NT2/D1 (cell line): ENCODE measurements around the gene HPS5.

Experiments
- DNase-seq: peaks from one replicate; pipeline ENCODE4 v3.0.0-alpha.2; 2011; ENCODE audit warnings: low read depth, low spot score
- H3K27me3 ChIP-seq: 2 replicates; pipeline ENCODE4 v1.6.0; 2011; ENCODE audit warnings: mild to moderate bottlenecking; ENCODE audit not compliant: insufficient read length, insufficient read depth
- H3K36me3 ChIP-seq: 2 replicates; pipeline ENCODE4 v1.6.1; 2011; ENCODE audit warnings: mild to moderate bottlenecking, low read length, mixed read lengths; ENCODE audit not compliant: insufficient read depth, insufficient read length
- H3K4me1 ChIP-seq: 2 replicates; pipeline ENCODE4 v1.5.1; 2011; ENCODE audit not compliant: insufficient read depth, insufficient read length
- H3K4me3 ChIP-seq: 2 replicates; pipeline ENCODE4 v1.5.1; 2011; ENCODE audit warnings: low read depth; ENCODE audit not compliant: insufficient read length
- H3K9ac ChIP-seq: 2 replicates; pipeline ENCODE4 v1.6.0; 2011; ENCODE audit warnings: low read depth; ENCODE audit not compliant: insufficient read length
- H3K9me3 ChIP-seq: 2 replicates; pipeline ENCODE4 v1.5.1; 2011; ENCODE audit warnings: mild to moderate bottlenecking, low read length; ENCODE audit not compliant: insufficient read depth
- SUZ12 ChIP-seq: IDR thresholded peaks from 2 replicates; pipeline ENCODE4 v1.6.1; 2011; ENCODE audit not compliant: insufficient read length, insufficient read depth; ENCODE audit errors: extremely low read depth
- YY1 ChIP-seq: IDR thresholded peaks from 2 replicates; pipeline ENCODE4 v1.6.1; 2011; ENCODE audit not compliant: insufficient read length, insufficient read depth
- ZNF274 ChIP-seq: IDR thresholded peaks from 2 replicates; pipeline ENCODE4 v1.6.1; 2011; ENCODE audit warnings: mild to moderate bottlenecking, low read depth, low read length

HPS5 gene

GRCh38 chr11:18239655-18240054, 82.3 kb downstream of the HPS5 start:
- Histone ChIP-seq H3K9ac (no peak overlapping the region), H3K4me1 (no peaks in the 10 kb centered on the region), H3K27me3 (no peaks in the 10 kb centered on the region), H3K4me3 (no peak overlapping the region), H3K9me3 (0 out of 2 replicates have a peak, but pooled peaks cover 6% of the 10 kb centered on the region), H3K36me3 (no peaks in the 10 kb centered on the region)
- DNase-seq = no peak
- no peak for TF ChIP-seq YY1
- TF ChIP-seq SUZ12 = no peak
- no peak for TF ChIP-seq ZNF274

GRCh38 chr11:18236664-18237356, 85.1 kb downstream of the HPS5 start, which contains the start of gene SAA4:
Gene SAA4 (minus strand): TSS chr11:18236802. CDS start chr11:18235926, 876 bp downstream.
- Histone ChIP-seq H3K36me3 (no peaks in the 10 kb centered on the region), H3K4me3 (no peak within 1 kb of the TSS), H3K9me3 (no peaks in the 10 kb centered on the region), H3K27me3 (no peaks in the 10 kb centered on the region), H3K9ac (no peak within 1 kb of the TSS), H3K4me1 (no peaks in the 10 kb centered on the region)
- no peak for DNase-seq
- TF ChIP-seq YY1 = no peak
- TF ChIP-seq SUZ12 = no peak
- no peak for TF ChIP-seq ZNF274

GRCh38 chr11:18235394-18236334, 86.3 kb downstream of the HPS5 start:
- TF ChIP-seq SUZ12 = no peak
- Histone ChIP-seq H3K9me3 (no peaks in the 10 kb centered on the region), H3K4me1 (no peaks in the 10 kb centered on the region), H3K9ac (no peak overlapping the region), H3K36me3 (no peaks in the 10 kb centered on the region), H3K27me3 (no peaks in the 10 kb centered on the region), H3K4me3 (no peak overlapping the region)
- no peak for DNase-seq

- Histone ChIP-seq H3K4me1 (no peaks in the 10 kb centered on the region), H3K4me3 (no peak overlapping the region), H3K27me3 (no peaks in the 10 kb centered on the region), H3K36me3 (no peaks in the 10 kb centered on the region), H3K9me3 (no peaks in the 10 kb centered on the region), H3K9ac (no peak overlapping the region)
- DNase-seq = no peak
- TF ChIP-seq SUZ12 = no peak
These were observed 88.0 kb downstream of the HPS5 start for GRCh38 chr11:18233912-18234311.

- no peaks in the 10 kb centered on the region for H3K9me3 ChIP-seq
- no peaks in the 10 kb centered on the region for H3K27me3 ChIP-seq
- H3K36me3 ChIP-seq = no peaks in the 10 kb centered on the region
- no peak for TF ChIP-seq YY1
- TF ChIP-seq ZNF274 = no peak
- no peak for TF ChIP-seq SUZ12
- H3K4me1 ChIP-seq = no peaks in the 10 kb centered on the region
- H3K9ac ChIP-seq = no peak overlapping the region
- no peak for DNase-seq
- H3K4me3 ChIP-seq = no peak overlapping the region
These were observed 91.1 kb downstream of the HPS5 start for GRCh38 chr11:18230859-18231258.

- TF ChIP-seq SUZ12 (no peak), YY1 (no peak)
- no peaks in the 10 kb centered on the region for H3K9me3 ChIP-seq
- DNase-seq = no peak
- H3K4me1 ChIP-seq = no peaks in the 10 kb centered on the region
- H3K27me3 ChIP-seq = no peaks in the 10 kb centered on the region
- H3K4me3 ChIP-seq = no peak overlapping the region
- H3K36me3 ChIP-seq = no peaks in the 10 kb centered on the region
- H3K9ac ChIP-seq = no peak overlapping the region
These were observed 92.4 kb downstream of the HPS5 start for GRCh38 chr11:18229501-18229900.
